Globus pallidus (tissue), 1 donor: ENCODE measurements around the gene SNRPD2.
A peak's percentile ranks its signal among the peaks of the same experiment; 100 is the strongest.
"Not testable (repeated sequence)": the region's sequence is repeated elsewhere in the genome, so short reads cannot be mapped to it uniquely, and the experiment has no call there.

ENCODE experiments used
- DNase-seq: peaks from one replicate; pipeline ENCODE4 v3.0.0-alpha.2; 2015; ENCODE audit warnings: low spot score

Gene SNRPD2

DNA sequence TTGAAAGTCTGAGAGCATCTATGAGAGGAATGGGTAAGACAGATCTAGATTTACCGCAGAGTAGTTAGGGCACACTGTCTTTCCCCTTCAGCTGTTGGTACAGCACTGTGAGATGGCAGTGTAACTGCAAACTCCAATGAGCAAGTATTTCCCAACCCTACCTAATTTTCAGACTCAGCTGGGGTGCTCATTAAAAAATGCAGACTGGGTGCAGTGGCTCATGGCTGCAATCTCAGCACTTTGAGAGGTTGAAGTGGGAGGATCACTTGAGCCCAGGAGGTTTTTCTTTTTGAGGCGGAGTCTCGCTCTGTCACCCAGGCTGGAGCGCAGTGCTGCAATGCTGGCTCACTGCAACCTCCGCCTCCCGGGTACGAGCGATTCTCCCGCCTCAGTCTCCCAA, 13.4 kb upstream of the SNRPD2 start:
- DNase-seq, result no peak

DNA sequence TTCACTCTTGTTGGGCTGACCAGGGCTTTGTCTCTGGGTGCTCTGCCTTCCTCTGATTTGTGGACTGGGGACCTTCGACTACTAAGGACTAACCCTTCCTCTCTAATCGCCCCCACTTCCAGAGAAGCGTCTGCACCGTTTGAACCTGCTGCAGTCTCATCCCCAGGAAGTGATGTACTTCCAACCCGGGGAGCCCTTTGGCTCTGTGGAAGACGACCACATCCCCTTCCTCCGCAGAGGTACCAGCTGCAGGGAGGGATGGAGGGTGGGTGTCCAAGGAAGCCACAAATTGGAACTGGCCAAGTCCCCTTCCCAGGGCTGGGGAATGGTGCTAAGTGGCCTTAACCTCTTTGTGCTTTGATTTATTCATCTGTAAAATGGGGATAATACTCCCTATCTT, 9.9 kb upstream of the SNRPD2 start:
- no peak for DNase-seq

DNA sequence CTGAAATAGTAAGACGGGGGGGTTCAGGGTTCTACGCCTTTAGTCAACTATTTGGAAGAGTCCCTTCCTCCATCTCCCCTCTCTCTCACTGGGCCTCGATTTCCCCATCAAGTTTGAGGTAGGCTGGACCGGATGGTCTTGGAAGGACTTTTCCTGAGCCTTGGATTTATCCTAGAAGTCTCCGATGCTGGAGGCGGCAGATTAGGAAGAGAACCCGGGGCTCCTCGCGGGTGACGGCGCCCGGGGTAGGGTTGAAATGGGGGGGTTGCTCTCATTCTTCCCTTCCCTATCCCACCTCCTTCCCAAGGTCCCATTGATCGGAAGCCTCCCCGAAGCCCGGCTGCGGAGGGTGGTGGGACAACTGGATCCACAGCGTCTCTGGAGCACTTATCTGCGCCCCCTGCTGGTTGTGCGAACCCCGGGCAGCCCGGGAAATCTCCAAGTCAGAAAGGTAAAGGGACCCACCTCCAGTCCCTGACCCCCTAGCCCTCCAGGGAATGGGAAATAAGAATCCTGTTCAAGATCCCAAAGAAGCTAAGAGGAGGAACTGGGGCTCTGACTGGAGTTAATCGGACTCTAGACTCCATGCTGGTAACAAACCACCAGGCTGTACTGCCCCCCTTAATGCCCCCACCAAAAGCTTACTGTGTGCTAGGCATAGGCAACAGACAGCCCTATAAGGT, 1.5 kb upstream of the SNRPD2 start:
- peak; percentile 57 for DNase-seq

DNA sequence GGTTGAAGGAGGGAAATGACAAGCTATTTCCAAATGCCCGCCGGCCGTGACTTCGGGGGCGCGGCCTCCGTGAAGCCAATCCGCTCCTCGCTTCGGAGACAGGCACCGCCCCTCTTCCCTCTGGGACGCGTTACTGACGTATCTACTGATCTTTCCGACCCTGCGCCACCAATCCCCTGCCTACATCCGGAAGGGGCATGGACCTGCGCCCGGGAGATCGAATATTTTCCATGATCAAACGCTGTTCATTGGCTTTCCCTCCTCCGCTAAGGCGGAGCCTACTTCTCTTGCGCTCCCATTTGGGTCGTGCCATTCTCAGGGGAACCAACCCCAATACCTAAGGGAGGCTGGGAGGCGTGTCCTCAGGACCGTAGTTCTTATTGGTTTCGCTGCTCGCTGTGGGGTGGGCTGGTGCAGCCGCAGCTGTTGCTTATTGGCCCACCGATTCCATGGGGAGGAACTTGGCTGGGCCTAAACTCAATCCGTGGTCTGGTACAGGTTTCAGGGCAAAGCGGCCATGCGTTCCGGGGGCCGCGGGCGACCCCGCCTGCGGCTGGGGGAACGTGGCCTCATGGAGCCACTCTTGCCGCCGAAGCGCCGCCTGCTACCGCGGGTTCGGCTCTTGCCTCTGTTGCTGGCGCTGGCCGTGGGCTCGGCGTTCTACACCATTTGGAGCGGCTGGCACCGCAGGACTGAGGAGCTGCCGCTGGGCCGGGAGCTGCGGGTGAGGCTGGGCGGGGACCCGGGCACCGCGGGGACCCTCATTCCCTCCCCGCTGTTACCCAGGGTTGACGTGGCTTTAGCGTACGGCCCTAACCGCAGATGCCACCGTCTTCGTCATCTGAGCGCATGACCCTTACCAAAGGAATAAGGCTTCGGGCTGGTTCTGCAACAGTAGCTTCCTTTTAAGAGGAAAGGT, 693 bp upstream of the SNRPD2 start, which contains the start of gene QPCTL:
Gene QPCTL, plus strand, starts transcription at position 480 of the 919 bp plus-strand sequence. Its CDS starts 38 bp downstream, at position 518.
- peak; percentile 99 for DNase-seq

DNA sequence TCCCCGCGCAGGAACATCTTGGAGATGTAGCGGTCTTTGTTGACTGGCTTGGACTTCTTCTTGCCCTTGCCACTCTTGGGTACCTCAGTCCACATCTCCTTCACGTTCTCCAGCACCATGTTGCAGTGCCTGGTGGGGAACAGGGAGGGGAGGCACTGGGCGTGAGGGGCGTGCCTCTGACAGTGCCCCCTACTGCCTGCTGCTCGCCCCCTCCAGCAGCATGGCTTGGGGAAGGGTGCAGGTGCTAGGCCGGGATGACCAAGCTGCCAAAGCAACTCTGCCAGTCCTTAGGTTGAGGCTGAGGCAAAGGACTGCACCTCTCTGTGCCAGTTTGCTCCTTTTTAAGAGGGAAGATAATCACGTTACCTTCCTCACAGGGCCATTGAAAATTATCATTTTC, 4.2 kb downstream of the SNRPD2 start:
- no peak for DNase-seq

DNA sequence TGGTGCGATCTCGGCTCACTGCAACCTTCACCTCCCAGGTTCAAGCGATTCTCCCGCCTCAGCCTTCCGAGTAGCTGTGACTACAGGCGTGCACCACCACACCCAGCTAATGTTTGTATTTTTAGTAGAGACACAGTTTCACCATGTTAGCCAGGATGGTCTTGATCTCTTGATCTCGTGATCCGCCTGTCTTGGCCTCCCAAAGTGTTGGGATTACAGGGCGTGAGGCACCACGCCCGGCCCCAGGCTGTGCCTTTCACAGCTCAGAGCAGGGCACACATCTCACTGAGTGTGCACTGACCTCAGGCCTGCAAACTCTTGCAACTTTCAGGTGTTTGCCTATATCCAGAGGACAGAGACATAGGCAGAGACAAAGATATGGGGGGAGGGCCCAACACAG, 6.7 kb downstream of the SNRPD2 start:
- not testable (repeated sequence) for DNase-seq

DNA sequence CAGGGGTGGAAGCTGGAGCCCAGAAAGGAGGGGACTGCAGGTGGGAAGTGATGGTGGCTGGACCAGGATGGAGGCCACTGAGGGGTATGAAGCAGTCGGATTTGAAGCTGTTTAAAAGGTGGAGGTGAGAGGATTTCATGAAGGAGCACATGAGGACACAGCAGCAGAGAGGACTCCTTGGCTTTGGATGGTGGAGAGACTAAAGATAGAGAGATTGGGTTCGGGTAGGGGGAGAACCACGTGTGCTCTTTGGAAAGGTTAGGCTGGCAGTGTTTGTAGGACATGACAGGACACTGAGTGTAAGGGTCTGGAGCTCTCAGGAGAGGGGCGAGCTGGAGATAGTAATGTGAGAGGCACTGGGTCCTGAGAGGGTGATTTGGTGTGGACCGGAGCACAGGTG, 8.8 kb downstream of the SNRPD2 start:
- DNase-seq, result no peak

DNA sequence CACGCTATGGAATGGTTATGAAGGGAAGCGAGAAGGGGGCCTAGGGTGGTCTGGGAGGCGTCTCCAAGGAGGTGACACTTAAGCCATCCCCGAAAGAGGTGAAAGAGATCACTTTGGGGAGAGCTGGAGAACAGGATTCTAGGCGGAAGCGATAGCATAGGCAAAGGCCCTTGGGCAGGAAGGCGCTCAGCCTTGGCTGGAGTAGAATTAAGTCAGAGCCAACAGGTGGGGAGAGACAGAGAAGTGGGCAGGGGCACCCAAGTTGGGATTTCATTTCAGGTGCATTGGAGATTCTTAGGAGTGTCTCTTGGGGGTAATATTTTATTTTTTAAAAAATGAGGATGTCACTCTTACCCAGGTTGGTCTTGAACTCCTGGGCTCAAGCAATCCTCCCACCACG, 9.6 kb downstream of the SNRPD2 start:
- no peak for DNase-seq

DNA sequence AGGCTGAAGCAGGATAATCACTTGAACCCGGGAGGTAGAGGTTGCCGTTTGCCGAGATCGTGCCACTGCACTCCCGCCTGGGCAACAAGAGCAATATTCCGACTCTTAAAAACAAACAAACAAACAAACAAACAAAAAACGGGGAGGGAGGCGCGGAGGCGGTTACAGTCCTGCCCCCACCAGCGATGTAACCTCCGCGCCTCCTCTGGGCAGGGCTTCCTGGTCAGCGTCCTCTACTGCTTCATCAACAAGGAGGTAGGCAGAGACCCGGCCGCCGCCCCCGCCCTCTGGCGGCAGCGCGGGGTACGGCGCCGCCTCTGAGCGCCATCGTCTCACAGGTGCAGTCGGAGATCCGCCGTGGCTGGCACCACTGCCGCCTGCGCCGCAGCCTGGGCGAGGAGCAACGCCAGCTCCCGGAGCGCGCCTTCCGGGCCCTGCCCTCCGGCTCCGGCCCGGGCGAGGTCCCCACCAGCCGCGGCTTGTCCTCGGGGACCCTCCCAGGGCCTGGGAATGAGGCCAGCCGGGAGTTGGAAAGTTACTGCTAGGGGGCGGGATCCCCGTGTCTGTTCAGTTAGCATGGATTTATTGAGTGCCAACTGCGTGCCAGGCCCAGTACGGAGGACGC, 10.2 kb downstream of the SNRPD2 start:
- DNase-seq, result peak; percentile 87

DNA sequence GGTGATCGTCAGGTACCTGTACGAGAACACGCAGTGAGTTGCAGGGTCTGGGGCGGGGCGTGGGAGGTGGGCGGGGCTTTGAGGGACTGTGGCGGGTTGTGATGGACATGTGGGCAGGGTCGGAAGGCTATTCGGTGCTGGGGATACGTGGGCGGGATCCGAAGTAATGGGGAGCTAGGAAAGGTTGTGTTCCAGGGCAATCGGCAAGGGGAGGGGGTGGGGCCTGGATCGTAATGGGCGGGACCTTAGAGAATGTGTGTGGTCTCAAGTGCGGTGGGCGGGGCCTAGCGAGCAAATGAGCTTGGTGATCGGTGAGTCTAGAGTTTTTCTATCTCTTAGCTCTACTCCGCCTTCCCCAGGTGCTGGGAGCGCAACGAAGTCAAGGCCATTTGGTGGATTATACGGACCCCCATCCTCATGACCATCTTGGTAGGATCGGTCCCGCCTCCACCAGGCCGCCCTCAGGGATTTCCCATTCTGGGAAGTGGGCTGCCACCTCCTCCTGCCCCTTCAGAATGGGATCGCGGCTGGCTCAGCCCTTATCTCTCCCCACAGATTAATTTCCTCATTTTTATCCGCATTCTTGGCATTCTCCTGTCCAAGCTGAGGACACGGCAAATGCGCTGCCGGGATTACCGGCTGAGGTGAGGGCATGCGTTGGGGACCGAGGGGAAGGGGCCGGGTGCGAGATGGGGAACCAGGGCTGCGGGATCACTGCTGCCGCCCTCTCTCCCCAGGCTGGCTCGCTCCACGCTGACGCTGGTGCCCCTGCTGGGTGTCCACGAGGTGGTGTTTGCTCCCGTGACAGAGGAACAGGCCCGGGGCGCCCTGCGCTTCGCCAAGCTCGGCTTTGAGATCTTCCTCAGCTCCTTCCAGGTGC, 14.2 kb downstream of the SNRPD2 start:
- DNase-seq, result peak; percentile 86

DNA sequence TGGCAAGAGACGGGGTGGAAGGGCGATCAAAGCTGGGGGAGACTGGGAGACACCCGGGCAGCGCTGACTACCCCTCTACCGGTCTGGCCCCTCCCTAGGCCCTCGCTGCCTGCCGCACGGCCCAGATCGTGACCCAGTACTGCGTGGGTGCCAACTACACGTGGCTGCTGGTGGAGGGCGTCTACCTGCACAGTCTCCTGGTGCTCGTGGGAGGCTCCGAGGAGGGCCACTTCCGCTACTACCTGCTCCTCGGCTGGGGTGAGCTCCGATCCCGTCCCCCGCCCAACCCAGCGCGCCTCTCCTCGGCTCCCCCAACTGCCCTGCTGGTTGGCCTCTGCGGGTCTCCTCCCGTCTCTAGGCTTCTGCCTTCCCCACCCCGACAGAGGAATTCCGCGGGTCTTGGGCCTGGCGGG, 14.9 kb downstream of the SNRPD2 start:
- DNase-seq, result no peak

DNA sequence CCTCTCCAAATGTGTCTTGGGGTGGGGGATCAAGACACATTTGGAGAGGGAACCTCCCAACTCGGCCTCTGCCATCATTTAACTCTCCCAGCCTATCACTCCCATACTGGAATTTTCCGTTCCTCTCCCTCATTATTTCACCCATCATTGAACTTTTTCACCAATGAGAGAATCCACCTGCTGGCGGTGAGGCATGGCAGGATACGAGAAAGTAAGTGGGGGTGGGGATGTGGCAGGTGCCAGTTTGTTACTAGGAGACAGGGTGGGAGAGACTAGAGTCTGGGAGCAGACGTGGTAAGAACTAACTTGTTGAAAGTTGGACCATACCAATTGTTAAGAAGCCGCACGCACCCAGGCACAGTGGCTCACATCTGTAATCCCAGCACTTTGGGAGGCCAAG, 16.8 kb downstream of the SNRPD2 start:
- no peak for DNase-seq

DNA sequence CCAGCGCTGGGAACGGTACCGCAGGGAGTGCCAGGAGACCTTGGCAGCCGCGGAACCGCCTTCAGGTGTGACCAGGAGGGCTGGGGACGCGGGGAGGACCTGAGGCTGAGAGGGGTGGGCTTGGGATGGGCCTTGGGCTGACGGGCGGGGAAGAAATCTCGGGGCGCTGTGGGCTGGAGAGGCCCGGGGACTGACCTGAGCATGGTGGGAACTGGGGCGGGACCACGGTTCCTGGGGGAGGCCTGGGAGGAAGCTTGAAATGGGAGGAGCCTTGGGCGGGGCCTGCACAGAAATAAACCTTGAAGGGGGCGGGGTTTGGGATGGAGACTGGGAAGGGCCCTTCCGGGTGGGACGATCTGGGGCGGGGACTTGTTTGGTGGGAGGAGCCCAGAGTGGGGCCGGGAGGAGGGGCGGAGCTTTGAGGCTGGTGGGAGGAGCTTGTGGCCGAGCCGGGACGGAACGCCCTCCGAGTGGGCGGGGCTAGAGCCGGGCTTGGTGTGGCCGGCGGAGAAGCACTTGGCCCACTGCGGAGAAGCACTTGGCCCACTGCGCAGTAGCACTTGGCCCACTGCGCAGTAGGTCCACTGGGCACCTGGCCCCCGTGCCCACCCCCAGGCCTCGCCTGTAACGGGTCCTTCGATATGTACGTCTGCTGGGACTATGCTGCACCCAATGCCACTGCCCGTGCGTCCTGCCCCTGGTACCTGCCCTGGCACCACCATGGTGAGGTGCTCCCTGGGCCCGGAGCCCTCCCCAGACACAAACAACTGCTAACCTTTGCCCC, 20.9 kb downstream of the SNRPD2 start:
- DNase-seq, result peak; percentile 84

DNA sequence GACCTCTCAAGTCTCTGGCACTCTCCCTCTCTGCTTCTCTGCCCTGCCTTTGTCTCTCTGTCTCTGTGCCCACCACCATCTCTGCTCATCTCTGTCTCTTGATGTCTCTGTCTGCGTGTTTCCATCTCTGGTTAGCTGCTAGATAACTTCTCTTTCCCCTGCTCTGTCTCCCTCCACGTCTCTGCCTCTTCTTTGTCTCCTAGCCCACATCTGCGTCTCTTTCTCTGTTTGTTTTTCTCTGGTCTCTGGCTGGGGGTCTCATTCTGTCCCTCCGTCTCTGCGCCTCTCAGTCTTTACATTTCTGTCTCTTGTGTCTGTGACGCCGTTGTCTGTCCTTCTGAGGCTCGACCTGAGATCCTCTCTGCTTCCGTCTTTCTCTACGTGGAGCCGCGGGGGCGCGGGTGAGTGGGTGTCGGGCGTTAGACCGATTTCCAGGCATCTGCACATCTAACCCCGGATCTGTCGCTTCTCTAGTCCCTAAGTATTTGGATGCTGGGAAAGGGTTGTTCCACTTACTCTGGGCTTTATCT, 23.3 kb downstream of the SNRPD2 start:
- DNase-seq, result no peak

DNA sequence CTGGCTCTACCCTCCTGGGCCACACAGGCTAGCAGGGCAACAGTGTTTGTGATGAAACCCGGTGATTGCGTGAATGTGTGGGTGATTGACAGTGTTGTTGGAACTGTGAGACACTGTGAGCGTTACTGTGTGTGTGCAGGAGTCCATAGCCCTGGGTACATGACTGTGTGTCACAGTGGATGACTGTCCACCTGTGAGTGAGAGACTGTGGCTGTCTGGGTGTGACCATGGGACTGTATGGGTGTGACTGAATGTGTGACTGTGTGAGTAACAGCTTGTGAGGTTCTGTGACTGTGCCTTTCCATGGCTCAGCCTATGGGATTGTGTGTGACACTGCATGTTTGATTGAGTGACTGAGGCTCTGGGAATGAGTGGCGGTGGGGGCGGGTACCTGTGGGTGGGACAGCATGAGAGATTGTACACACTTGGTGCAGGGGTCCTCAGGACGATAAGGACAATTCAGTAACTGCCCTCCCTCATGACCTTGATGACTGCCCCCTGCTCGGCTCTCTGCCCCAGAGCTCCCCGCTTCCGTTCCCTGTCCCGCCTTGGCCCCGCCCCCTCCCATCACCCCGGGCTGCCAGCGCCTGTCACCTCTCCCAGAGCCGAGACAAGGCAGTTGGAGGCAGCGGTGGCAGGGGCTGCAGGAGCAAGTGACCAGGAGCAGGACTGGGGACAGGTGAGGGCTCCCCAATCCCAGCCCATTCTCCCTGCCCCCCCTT, 24.0 kb downstream of the SNRPD2 start, which contains the start of gene GIPR:
Gene GIPR, plus strand, starts transcription at position 602 of the 722 bp plus-strand sequence. CDS start 1,300 bp downstream, outside the sequence.
- no peak for DNase-seq

DNA sequence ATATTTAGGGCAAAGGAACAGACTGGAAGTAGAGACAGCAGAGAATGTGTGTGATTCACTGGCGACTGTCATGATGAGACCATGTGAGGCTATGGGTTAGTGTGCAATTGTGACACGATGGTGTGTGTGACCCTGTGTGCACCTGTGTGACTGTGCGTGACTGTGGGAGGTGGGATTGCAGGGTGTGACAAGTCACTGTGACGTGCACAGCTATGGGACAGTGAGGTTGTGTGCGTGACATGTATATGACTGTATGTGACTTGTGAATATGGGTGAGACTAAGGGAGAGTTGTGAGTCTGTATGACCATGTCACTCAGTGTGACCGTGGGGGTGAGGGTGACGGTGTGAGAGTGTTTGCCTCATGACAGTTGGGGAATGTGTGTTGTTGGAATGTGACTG, 27.2 kb downstream of the SNRPD2 start:
- DNase-seq, result no peak

DNA sequence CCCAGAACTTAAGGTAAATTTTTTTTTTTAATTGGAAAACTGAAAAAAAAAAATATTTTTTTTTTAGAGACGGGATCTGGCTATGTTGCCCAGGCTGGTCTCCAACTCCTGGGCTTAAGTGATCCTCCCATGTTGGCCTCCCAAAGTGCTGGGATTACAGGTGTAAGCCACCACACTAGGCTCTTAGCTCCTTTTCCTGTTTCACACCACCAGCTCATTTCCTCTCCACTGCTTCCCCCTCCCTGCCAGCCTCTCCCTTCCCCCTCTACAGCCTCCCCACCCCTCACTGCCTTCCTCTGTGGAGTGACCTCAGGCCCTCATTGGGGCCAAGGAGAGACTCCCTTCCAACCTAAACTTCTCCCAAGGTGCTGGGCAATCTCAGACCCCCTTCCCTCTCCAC, 28.0 kb downstream of the SNRPD2 start:
- DNase-seq, result no peak

DNA sequence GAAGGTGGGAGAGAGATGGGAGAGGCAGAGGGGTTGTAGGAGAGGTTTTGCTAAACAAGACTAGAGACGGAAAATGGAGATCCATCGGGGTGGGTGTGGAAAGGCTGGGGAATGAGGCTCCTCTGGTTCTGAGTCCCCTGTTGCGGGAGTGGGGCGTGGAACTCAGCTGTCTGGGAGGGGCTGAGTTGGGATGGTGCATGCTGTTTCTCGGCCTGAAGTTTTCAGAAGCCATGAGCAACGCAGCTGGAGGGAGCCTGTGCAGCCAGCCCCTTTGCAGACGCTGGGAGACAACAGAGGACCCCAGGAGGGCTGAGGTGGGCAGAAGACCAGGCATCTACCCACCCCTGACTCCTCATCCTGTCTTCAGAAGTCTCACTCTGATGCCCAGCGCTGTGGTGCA, 31.1 kb downstream of the SNRPD2 start:
- DNase-seq, result no peak

DNA sequence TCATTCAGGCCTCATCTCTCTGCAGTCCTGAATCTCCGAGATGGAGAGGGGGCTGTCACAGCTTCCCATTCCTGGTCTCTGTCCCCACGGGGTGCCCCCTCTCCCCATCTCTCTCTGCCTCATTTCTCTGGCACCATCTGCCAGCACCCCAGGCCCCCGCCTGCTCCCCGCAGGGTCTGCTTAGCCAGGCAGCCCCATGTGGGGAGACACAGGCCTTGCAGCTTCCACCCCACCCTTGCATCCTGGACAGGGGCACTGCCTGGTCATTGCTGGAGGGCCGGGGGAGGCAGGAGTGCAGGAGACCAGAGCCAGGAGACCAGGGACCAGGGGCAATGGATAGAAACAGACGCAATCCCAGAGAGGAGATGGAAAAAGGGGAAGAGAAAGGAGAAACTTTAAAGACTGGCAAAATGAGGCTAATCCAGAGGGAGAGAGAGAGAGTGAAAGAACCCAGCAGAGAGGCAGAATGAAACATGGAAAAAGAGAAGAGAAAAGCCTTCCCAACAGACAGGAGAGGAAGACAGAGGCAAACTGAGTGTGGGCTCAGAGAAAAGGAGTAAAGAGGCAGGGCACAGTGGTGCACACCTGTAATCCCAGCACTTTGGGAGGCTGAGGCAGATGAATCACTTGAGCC, 32.5 kb downstream of the SNRPD2 start:
- no peak for DNase-seq
